Type B pancreatic cell (in vitro differentiated cells): ENCODE results near the gene LRIT1. TPM values are rescaled to one million over a fixed set of nuclear protein-coding genes. Genes with fewer than 3 reads are reported as not detected.

ENCODE experiments used
- DNase-seq: peaks from one replicate; pipeline ENCODE4 v3.0.0; 2021; ENCODE audit warnings: mixed read lengths; ENCODE audit not compliant: unreplicated experiment; ENCODE audit errors: extremely low spot score
- H3K27ac Mint-ChIP-seq: 2 replicates; pipeline ENCODE4 v1.8.0; 2021; ENCODE audit warnings: mild to moderate bottlenecking, mixed read lengths
- H3K27me3 Mint-ChIP-seq: 2 replicates; pipeline ENCODE4 v1.8.0; 2021; ENCODE audit warnings: mixed read lengths
- H3K36me3 Mint-ChIP-seq: 2 replicates; pipeline ENCODE4 v1.8.0; 2021; ENCODE audit warnings: mixed read lengths
- H3K4me1 Mint-ChIP-seq: one replicate; pipeline ENCODE4 v1.8.0; 2021; ENCODE audit warnings: mixed read lengths; ENCODE audit not compliant: unreplicated experiment
- H3K4me3 Mint-ChIP-seq: 2 replicates; pipeline ENCODE4 v1.8.0; 2021; ENCODE audit warnings: mild to moderate bottlenecking, mixed read lengths
- H3K9me3 Mint-ChIP-seq: 2 replicates; pipeline ENCODE4 v1.8.0; 2021; ENCODE audit warnings: mixed read lengths
- CTCF ChIP-seq: fragments of 200-600 bp; sonication (generic); conservative IDR thresholded peaks from 2 replicates; pipeline ENCODE4 v1.5.0; 2021; ENCODE audit warnings: antibody characterized with exemption, mild to moderate bottlenecking
- total RNA-seq: library from RNA; stranded (reverse); gene quantifications from 2 replicates; pipeline ENCODE4 v1.2.1, GENCODE V29; 2021; ENCODE audit warnings: low replicate concordance

Gene LRIT1
- total RNA-seq, 1 donor from 2014 or later, result not detected

GRCh38 chr10:84190621-84191020, 50.7 kb downstream of the LRIT1 start:
- Mint-ChIP-seq H3K27me3 (peaks cover 55% of the 10 kb centered on the region), H3K4me3 (no peak overlapping the region), H3K36me3 (no peaks in the 10 kb centered on the region), H3K27ac (no peak overlapping the region), H3K9me3 (no peaks in the 10 kb centered on the region), H3K4me1 (no peaks in the 10 kb centered on the region)
- DNase-seq, result no peak
- TF ChIP-seq CTCF, result no peak

- DNase-seq, result no peak
Observed at GRCh38 chr10:84188815-84189214, 52.5 kb downstream of the LRIT1 start.

GRCh38 chr10:84185526-84186175, 55.7 kb downstream of the LRIT1 start:
- no peak for TF ChIP-seq CTCF
- H3K27ac Mint-ChIP-seq, result no peak overlapping the region
- no peaks in the 10 kb centered on the region for H3K36me3 Mint-ChIP-seq
- peaks cover 20% of the 10 kb centered on the region for H3K27me3 Mint-ChIP-seq
- no peak overlapping the region for H3K4me3 Mint-ChIP-seq
- no peak for DNase-seq
- H3K4me1 Mint-ChIP-seq, result no peaks in the 10 kb centered on the region
- no peaks in the 10 kb centered on the region for H3K9me3 Mint-ChIP-seq

More at GRCh38 chr10:84188815-84189214, 52.5 kb downstream of the LRIT1 start:
- H3K4me1 Mint-ChIP-seq, result no peaks in the 10 kb centered on the region
- H3K27ac Mint-ChIP-seq, result no peak overlapping the region
- TF ChIP-seq CTCF, result no peak
- H3K36me3 Mint-ChIP-seq, result no peaks in the 10 kb centered on the region
- no peaks in the 10 kb centered on the region for H3K9me3 Mint-ChIP-seq
- no peak overlapping the region for H3K4me3 Mint-ChIP-seq
- peaks cover 44% of the 10 kb centered on the region for H3K27me3 Mint-ChIP-seq

- Mint-ChIP-seq H3K4me3 (no peak overlapping the region), H3K9me3 (no peaks in the 10 kb centered on the region), H3K27me3 (peaks cover 15% of the 10 kb centered on the region), H3K4me1 (no peaks in the 10 kb centered on the region), H3K36me3 (no peaks in the 10 kb centered on the region), H3K27ac (no peak overlapping the region)
- no peak for TF ChIP-seq CTCF
- no peak for DNase-seq
Observed at GRCh38 chr10:84184517-84184916, 56.8 kb downstream of the LRIT1 start.

- no peaks in the 10 kb centered on the region for H3K36me3 Mint-ChIP-seq
- H3K27me3 Mint-ChIP-seq, result peaks cover 7% of the 10 kb centered on the region
- no peak for DNase-seq
- no peak overlapping the region for H3K4me3 Mint-ChIP-seq
- H3K27ac Mint-ChIP-seq, result no peak overlapping the region
- H3K4me1 Mint-ChIP-seq, result no peaks in the 10 kb centered on the region
- no peak for TF ChIP-seq CTCF
- no peaks in the 10 kb centered on the region for H3K9me3 Mint-ChIP-seq
Observed at GRCh38 chr10:84181631-84182030, 59.7 kb downstream of the LRIT1 start.

Other genes with a start within 250 kb of the LRIT1 start
- 114 and 135 TPM in 2 replicates for gene GHITM, start 102.0 kb downstream of the LRIT1 start, total RNA-seq
- 0.70 and 0.98 TPM in 2 replicates for gene GPR15LG, start 67.7 kb downstream of the LRIT1 start, total RNA-seq
- 0.41 and 0.93 TPM in 2 replicates for gene CDHR1, start 47.0 kb downstream of the LRIT1 start, total RNA-seq
- gene LRIT2, start 16.0 kb downstream of the LRIT1 start, total RNA-seq, result not detected in 2 replicates
- gene RGR, start 3.5 kb upstream of the LRIT1 start, total RNA-seq, result not detected in 2 replicates
- 43.9 and 85.8 TPM in 2 replicates for gene CCSER2, start 87.0 kb upstream of the LRIT1 start, total RNA-seq